H9 (cell line): ENCODE results near the gene TCP11L1. TPM values are rescaled to one million over a fixed set of nuclear protein-coding genes. Genes with fewer than 3 reads are reported as not detected.
"Not testable (repeated sequence)": the region's sequence is repeated elsewhere in the genome, so short reads cannot be mapped to it uniquely, and the experiment has no call there.

Experiments
- DNase-seq: peaks from one replicate; pipeline ENCODE4 v3.0.0-alpha.2; 2017
- H2AFZ ChIP-seq: one replicate; pipeline ENCODE4 v1.6.1; 2013; ENCODE audit warnings: mild to moderate bottlenecking, low read length, control low read depth, moderate library complexity
- H2AK5ac ChIP-seq: 2 replicates; pipeline ENCODE4 v1.6.1; 2013; ENCODE audit warnings: low read length, control low read depth, mixed read lengths; ENCODE audit not compliant: insufficient read length
- H2BK120ac ChIP-seq: one replicate; pipeline ENCODE4 v1.6.1; 2013; ENCODE audit warnings: low read depth, mild to moderate bottlenecking, low read length, control low read depth, inconsistent platforms; ENCODE audit not compliant: poor library complexity, severe bottlenecking
- H2BK12ac ChIP-seq: 2 replicates; pipeline ENCODE4 v1.6.1; 2013; ENCODE audit warnings: low read length, control low read depth, mixed read lengths, low read depth; ENCODE audit not compliant: insufficient read length
- H2BK15ac ChIP-seq: 2 replicates; pipeline ENCODE4 v1.6.1; 2013; ENCODE audit warnings: low read depth, low read length, control low read depth
- H2BK20ac ChIP-seq: one replicate; pipeline ENCODE4 v1.6.1; 2013; ENCODE audit warnings: low read depth, mild to moderate bottlenecking, low read length, control low read depth, inconsistent platforms; ENCODE audit not compliant: poor library complexity, severe bottlenecking
- H2BK5ac ChIP-seq: 2 replicates; pipeline ENCODE4 v1.6.1; 2013; ENCODE audit warnings: low read length, control low read depth, mixed read lengths; ENCODE audit not compliant: insufficient read length
- H3K14ac ChIP-seq: 2 replicates; pipeline ENCODE4 v1.6.1; 2013; ENCODE audit warnings: low read length, control low read depth; ENCODE audit not compliant: insufficient read depth
- H3K18ac ChIP-seq: 2 replicates; pipeline ENCODE4 v1.6.1; 2013; ENCODE audit warnings: low read depth, mild to moderate bottlenecking, mixed read lengths, low read length, control low read depth; ENCODE audit not compliant: insufficient read length
- H3K23ac ChIP-seq: 2 replicates; pipeline ENCODE4 v1.6.1; 2013; ENCODE audit warnings: low read length, control low read depth, mixed read lengths, low read depth; ENCODE audit not compliant: insufficient read length
- H3K23me2 ChIP-seq: 2 replicates; pipeline ENCODE4 v1.6.1; 2013; ENCODE audit warnings: low read depth, mild to moderate bottlenecking, mixed read lengths, low read length, control low read depth; ENCODE audit not compliant: insufficient read length, poor library complexity, severe bottlenecking
- H3K27ac ChIP-seq: 2 replicates; pipeline ENCODE4 v1.5.1; 2013; ENCODE audit warnings: low read length, control low read depth, mixed read lengths, low read depth; ENCODE audit not compliant: insufficient read length
- H3K27me3 ChIP-seq: 2 replicates; pipeline ENCODE4 v1.6.1; 2013; ENCODE audit warnings: low read length, control low read depth, inconsistent platforms; ENCODE audit not compliant: insufficient read depth
- H3K4ac ChIP-seq: 2 replicates; pipeline ENCODE4 v1.6.1; 2013; ENCODE audit warnings: low read depth, mild to moderate bottlenecking, control low read depth, inconsistent platforms, low read length, moderate library complexity
- H3K4me1 ChIP-seq: 2 replicates; pipeline ENCODE4 v1.6.1; 2013; ENCODE audit warnings: low read length, control low read depth, inconsistent platforms; ENCODE audit not compliant: insufficient read depth
- H3K4me2 ChIP-seq: 2 replicates; pipeline ENCODE4 v1.6.1; 2013; ENCODE audit warnings: low read length, control low read depth, mixed read lengths; ENCODE audit not compliant: insufficient read length, insufficient read depth
- H3K56ac ChIP-seq: 2 replicates; pipeline ENCODE4 v1.6.1; 2013; ENCODE audit warnings: low read depth, mild to moderate bottlenecking, mixed read lengths, low read length, control low read depth; ENCODE audit not compliant: insufficient read length
- H3K79me1 ChIP-seq: 2 replicates; pipeline ENCODE4 v1.6.1; 2013; ENCODE audit warnings: low read depth, mild to moderate bottlenecking, moderate library complexity, low read length, control low read depth, inconsistent platforms; ENCODE audit not compliant: insufficient read depth, poor library complexity, severe bottlenecking
- H3K79me2 ChIP-seq: 2 replicates; pipeline ENCODE4 v1.6.1; 2013; ENCODE audit warnings: low read length, control low read depth, inconsistent platforms; ENCODE audit not compliant: insufficient read depth
- H3K9ac ChIP-seq: 2 replicates; pipeline ENCODE4 v1.6.1; 2013; ENCODE audit warnings: low read length, control low read depth, mixed read lengths; ENCODE audit not compliant: insufficient read length; ENCODE audit errors: extremely low read depth
- H3K9me3 ChIP-seq: one replicate; pipeline ENCODE4 v1.6.1; 2013; ENCODE audit warnings: low read depth, low read length, inconsistent platforms; ENCODE audit not compliant: control insufficient read depth
- H3T11ph ChIP-seq: one replicate; pipeline ENCODE4 v1.6.1; 2013; ENCODE audit warnings: mild to moderate bottlenecking, low read length, control low read depth, inconsistent platforms
- H4K20me1 ChIP-seq: one replicate; pipeline ENCODE4 v1.6.1; 2013; ENCODE audit not compliant: control insufficient read depth, insufficient read length, insufficient read depth
- H4K5ac ChIP-seq: 2 replicates; pipeline ENCODE4 v1.6.1; 2013; ENCODE audit warnings: low read depth, mild to moderate bottlenecking, mixed read lengths, low read length, control low read depth; ENCODE audit not compliant: insufficient read length
- H4K8ac ChIP-seq: replicated peaks from 2 replicates; pipeline ENCODE4 v1.6.1; 2013; ENCODE audit warnings: low read length, control low read depth, mixed read lengths, low read depth; ENCODE audit not compliant: insufficient read length
- H4K91ac ChIP-seq: 2 replicates; pipeline ENCODE4 v1.6.1; 2013; ENCODE audit warnings: low read depth, mild to moderate bottlenecking, moderate library complexity, mixed read lengths, low read length, control low read depth; ENCODE audit not compliant: insufficient read length
- H3K27ac Mint-ChIP-seq, 3 experiments: 2 replicates in 2 of 3; 3 replicates in 1 of 3; pipeline ENCODE4 v1.8.0; 2020 to 2021; ENCODE audit warnings: mixed read lengths in 3 of 3, mild to moderate bottlenecking in 1 of 3, moderate library complexity in 1 of 3
- H3K27me3 Mint-ChIP-seq: 2 replicates; pipeline ENCODE4 v1.8.0; 2021; ENCODE audit warnings: low read depth, mild to moderate bottlenecking, moderate library complexity, mixed read lengths
- H3K36me3 Mint-ChIP-seq, 3 experiments: 2 replicates in 2 of 3; 3 replicates in 1 of 3; pipeline ENCODE4 v1.8.0; 2020 to 2021; ENCODE audit warnings: low read depth in 3 of 3, mixed read lengths in 3 of 3; ENCODE audit not compliant: insufficient read depth in 1 of 3
- H3K4me1 Mint-ChIP-seq, 2 experiments: 2 replicates each; pipeline ENCODE4 v1.8.0; 2020; ENCODE audit warnings: mixed read lengths in 2 of 2
- H3K4me3 Mint-ChIP-seq, 2 experiments: 2 replicates in 1 of 2; 3 replicates in 1 of 2; pipeline ENCODE4 v1.8.0; 2020 to 2021; ENCODE audit warnings: mild to moderate bottlenecking in 2 of 2, mixed read lengths in 2 of 2, moderate library complexity in 1 of 2
- H3K9me3 Mint-ChIP-seq, 2 experiments: 2 replicates in 1 of 2; 3 replicates in 1 of 2; pipeline ENCODE4 v1.8.0; 2020; ENCODE audit warnings: mild to moderate bottlenecking in 2 of 2, mixed read lengths in 2 of 2, moderate library complexity in 1 of 2
- CTCF ChIP-seq: fragments of 200-600 bp; sonication (generic); conservative IDR thresholded peaks from 3 replicates; pipeline ENCODE4 v1.8.0; 2021; ENCODE audit warnings: antibody characterized with exemption, mild to moderate bottlenecking
- WGBS: extraction: QIAGEN DNeasy Blood & Tissue Kit; methylation state at CpG from one replicate; pipeline ENCODE4 v1.1.7; 2013; ENCODE audit warnings: missing lambda C conversion rate, low lambda C conversion rate, mixed read lengths; ENCODE audit not compliant: insufficient read length; ENCODE audit errors: extremely low coverage; 5-methylcytosine and 5-hydroxymethylcytosine counted together
- total RNA-seq: library from RNA; stranded (reverse); gene quantifications from 2 replicates; pipeline ENCODE4 v1.2.1, GENCODE V29; 2021

The TCP11L1 gene
- total RNA-seq, 1 experiment from 2014 or later, result 20.3 TPM

- H3K4me1 Mint-ChIP-seq, result peaks cover 9 to 13% of the 10 kb centered on the region in 2 experiments; a peak in 3 of 4 replicates
- Histone ChIP-seq H3K23ac (no peak overlapping the region), H3K9me3 (no peaks in the 10 kb centered on the region), H4K91ac (no peak overlapping the region), H3K27ac (no peak overlapping the region), H3K4me1 (no peaks in the 10 kb centered on the region), H2BK5ac (no peak overlapping the region), H3K79me2 (no peaks in the 10 kb centered on the region), H2AK5ac (no peak overlapping the region), H3K4ac (no peak overlapping the region), H3K4me2 (no peak overlapping the region), H4K8ac (no peak overlapping the region), H2BK12ac (no peak overlapping the region), H3K23me2 (no peaks in the 10 kb centered on the region), H3K79me1 (no peaks in the 10 kb centered on the region), H2BK120ac (no peak overlapping the region), H3K9ac (no peak overlapping the region), H2AFZ (no peak overlapping the region), H3T11ph (no peak overlapping the region), H3K27me3 (no peaks in the 10 kb centered on the region), H3K14ac (no peak overlapping the region), H2BK20ac (no peak overlapping the region), H3K18ac (no peak overlapping the region), H4K20me1 (no peaks in the 10 kb centered on the region), H2BK15ac (no peak overlapping the region), H4K5ac (no peak overlapping the region), H3K56ac (no peak overlapping the region)
- no peak overlapping the region for H3K27ac Mint-ChIP-seq
- no CpG with 5 or more reads among the region's 2 CpGs for WGBS
- no peak overlapping the region for H3K4me3 Mint-ChIP-seq
- peaks cover 0 to 2% (median 0%) of the 10 kb centered on the region in 3 experiments; a peak in 1 of 7 replicates for H3K36me3 Mint-ChIP-seq
- TF ChIP-seq CTCF, result no peak
- no peaks in the 10 kb centered on the region for H3K9me3 Mint-ChIP-seq
- DNase-seq, result no peak
- no peaks in the 10 kb centered on the region for H3K27me3 Mint-ChIP-seq
Observed at GRCh38 chr11:33028537-33028914, 10.8 kb upstream of the TCP11L1 start.

- not testable (repeated sequence) for H2AFZ ChIP-seq, H2BK120ac ChIP-seq, H4K91ac ChIP-seq, H2BK12ac ChIP-seq, H3K27me3 Mint-ChIP-seq, H3K27ac ChIP-seq, H2AK5ac ChIP-seq, DNase-seq, H3K4me3 Mint-ChIP-seq, H3K36me3 Mint-ChIP-seq, H2BK15ac ChIP-seq, H3K9me3 ChIP-seq, H3K4me2 ChIP-seq, H3K79me1 ChIP-seq, H2BK20ac ChIP-seq, H3K23ac ChIP-seq, H3K23me2 ChIP-seq, H3T11ph ChIP-seq, H3K27ac Mint-ChIP-seq, H4K5ac ChIP-seq, H3K9ac ChIP-seq, H4K8ac ChIP-seq, H2BK5ac ChIP-seq, H3K79me2 ChIP-seq, H3K4me1 Mint-ChIP-seq, H3K14ac ChIP-seq, H4K20me1 ChIP-seq, H3K4me1 ChIP-seq, H3K56ac ChIP-seq, H3K18ac ChIP-seq, H3K4ac ChIP-seq, H3K27me3 ChIP-seq, H3K9me3 Mint-ChIP-seq
- no CpG with 5 or more reads among the region's 6 CpGs for WGBS
Observed at GRCh38 chr11:33029218-33029617, 10.2 kb upstream of the TCP11L1 start.
